ENCODE data around the gene DNER.
A peak's percentile ranks its signal among the peaks of the same experiment; 100 is the strongest.

The DNER gene

GRCh38 chr2:229672021-229672420 lies 42.3 kb downstream of the DNER start:
- no peak for DNase-seq (ENCODE audit: low spot score)

GRCh38 chr2:229669841-229670240 lies 44.5 kb downstream of the DNER start:
- no peak for DNase-seq (ENCODE audit: low spot score)

GRCh38 chr2:229666811-229667210 lies 47.5 kb downstream of the DNER start:
- DNase-seq (ENCODE audit: low spot score) = no peak

GRCh38 chr2:229665158-229665557 lies 49.2 kb downstream of the DNER start:
- DNase-seq (ENCODE audit: low spot score) = no peak

GRCh38 chr2:229661478-229661877 lies 52.9 kb downstream of the DNER start:
- no peak for DNase-seq (ENCODE audit: low spot score)

- DNase-seq (ENCODE audit: low spot score) = peak; percentile 13
Observed at GRCh38 chr2:229660951-229661350, 53.4 kb downstream of the DNER start.

- no peak for DNase-seq (ENCODE audit: low spot score)
Observed at GRCh38 chr2:229660391-229660790, 54.0 kb downstream of the DNER start.

- DNase-seq (ENCODE audit: low spot score) = no peak
Observed at GRCh38 chr2:229658004-229658403, 56.4 kb downstream of the DNER start.

GRCh38 chr2:229654437-229654836 lies 59.9 kb downstream of the DNER start:
- DNase-seq (ENCODE audit: low spot score) = no peak

GRCh38 chr2:229653531-229653930 lies 60.8 kb downstream of the DNER start:
- no peak for DNase-seq (ENCODE audit: low spot score)

GRCh38 chr2:229652796-229653195 lies 61.6 kb downstream of the DNER start:
- no peak for DNase-seq (ENCODE audit: low spot score)

- DNase-seq (ENCODE audit: low spot score) = no peak
Observed at GRCh38 chr2:229650901-229651300, 63.5 kb downstream of the DNER start.

- no peak for DNase-seq (ENCODE audit: low spot score)
Observed at GRCh38 chr2:229650059-229650458, 64.3 kb downstream of the DNER start.

- no peak for DNase-seq (ENCODE audit: low spot score)
Observed at GRCh38 chr2:229646186-229646723, 68.1 kb downstream of the DNER start.

GRCh38 chr2:229642371-229642770 lies 72.0 kb downstream of the DNER start:
- DNase-seq (ENCODE audit: low spot score) = peak; percentile 7

GRCh38 chr2:229641676-229642075 lies 72.7 kb downstream of the DNER start:
- DNase-seq (ENCODE audit: low spot score) = no peak

GRCh38 chr2:229640636-229641035 lies 73.7 kb downstream of the DNER start:
- no peak for DNase-seq (ENCODE audit: low spot score)

- DNase-seq (ENCODE audit: low spot score) = no peak
Observed at GRCh38 chr2:229636571-229636970, 77.8 kb downstream of the DNER start.

GRCh38 chr2:229635371-229635680 lies 79.0 kb downstream of the DNER start:
- no peak for DNase-seq (ENCODE audit: low spot score)

- DNase-seq (ENCODE audit: low spot score) = no peak
Observed at GRCh38 chr2:229634601-229635370, 79.6 kb downstream of the DNER start.

GRCh38 chr2:229633556-229633955 lies 80.8 kb downstream of the DNER start:
- DNase-seq (ENCODE audit: low spot score) = no peak

GRCh38 chr2:229629039-229629438 lies 85.3 kb downstream of the DNER start:
- DNase-seq (ENCODE audit: low spot score) = no peak

GRCh38 chr2:229627728-229628127 lies 86.6 kb downstream of the DNER start:
- no peak for DNase-seq (ENCODE audit: low spot score)

All from RKO (cell line).